ENCODE data around the gene PLA2G4B. TPM values are rescaled to one million over a fixed set of nuclear protein-coding genes. Genes with fewer than 3 reads are reported as not detected.

PLA2G4B gene
- total RNA-seq, 1 experiment from 2014 or later, result 11.0 TPM

DNA sequence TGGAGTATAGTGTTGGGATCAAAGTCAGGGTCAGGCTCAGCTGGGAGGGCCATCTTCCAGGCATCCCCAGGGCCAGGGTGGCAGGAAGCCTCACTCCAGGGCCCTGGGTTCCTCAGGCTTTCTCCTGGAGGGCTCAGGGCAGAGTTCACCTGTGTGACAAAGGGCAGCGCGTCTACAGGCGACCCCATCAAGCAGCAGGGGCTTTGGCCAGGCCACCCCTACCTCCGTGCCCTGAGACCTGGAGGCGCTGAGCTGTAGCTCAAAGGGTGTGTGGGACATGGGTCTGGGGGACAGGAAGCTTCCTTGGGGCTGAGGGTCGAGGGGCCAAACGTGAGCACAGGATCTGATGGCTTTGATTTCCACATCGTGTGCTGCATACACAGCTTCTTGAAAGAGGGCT lies 42.4 kb downstream of the PLA2G4B start (continued):
- TF ChIP-seq, protein P1, sequence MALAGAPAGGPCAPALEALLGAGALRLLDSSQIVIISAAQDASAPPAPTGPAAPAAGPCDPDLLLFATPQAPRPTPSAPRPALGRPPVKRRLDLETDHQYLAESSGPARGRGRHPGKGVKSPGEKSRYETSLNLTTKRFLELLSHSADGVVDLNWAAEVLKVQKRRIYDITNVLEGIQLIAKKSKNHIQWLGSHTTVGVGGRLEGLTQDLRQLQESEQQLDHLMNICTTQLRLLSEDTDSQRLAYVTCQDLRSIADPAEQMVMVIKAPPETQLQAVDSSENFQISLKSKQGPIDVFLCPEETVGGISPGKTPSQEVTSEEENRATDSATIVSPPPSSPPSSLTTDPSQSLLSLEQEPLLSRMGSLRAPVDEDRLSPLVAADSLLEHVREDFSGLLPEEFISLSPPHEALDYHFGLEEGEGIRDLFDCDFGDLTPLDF (CRISPR knock-in tag; IDR thresholded peaks at IDR 0.05), result no peak
- TF ChIP-seq, protein P2, sequence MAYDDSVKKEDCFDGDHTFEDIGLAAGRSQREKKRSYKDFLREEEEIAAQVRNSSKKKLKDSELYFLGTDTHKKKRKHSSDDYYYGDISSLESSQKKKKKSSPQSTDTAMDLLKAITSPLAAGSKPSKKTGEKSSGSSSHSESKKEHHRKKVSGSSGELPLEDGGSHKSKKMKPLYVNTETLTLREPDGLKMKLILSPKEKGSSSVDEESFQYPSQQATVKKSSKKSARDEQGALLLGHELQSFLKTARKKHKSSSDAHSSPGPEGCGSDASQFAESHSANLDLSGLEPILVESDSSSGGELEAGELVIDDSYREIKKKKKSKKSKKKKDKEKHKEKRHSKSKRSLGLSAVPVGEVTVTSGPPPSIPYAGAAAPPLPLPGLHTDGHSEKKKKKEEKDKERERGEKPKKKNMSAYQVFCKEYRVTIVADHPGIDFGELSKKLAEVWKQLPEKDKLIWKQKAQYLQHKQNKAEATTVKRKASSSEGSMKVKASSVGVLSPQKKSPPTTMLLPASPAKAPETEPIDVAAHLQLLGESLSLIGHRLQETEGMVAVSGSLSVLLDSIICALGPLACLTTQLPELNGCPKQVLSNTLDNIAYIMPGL (CRISPR knock-in tag; IDR thresholded peaks at IDR 0.05), result no peak
- no peak for TF ChIP-seq FOXP1 (CRISPR knock-in tag; IDR thresholded peaks at IDR 0.05; ENCODE audit: borderline replicate concordance)
- TF ChIP-seq, protein P3, sequence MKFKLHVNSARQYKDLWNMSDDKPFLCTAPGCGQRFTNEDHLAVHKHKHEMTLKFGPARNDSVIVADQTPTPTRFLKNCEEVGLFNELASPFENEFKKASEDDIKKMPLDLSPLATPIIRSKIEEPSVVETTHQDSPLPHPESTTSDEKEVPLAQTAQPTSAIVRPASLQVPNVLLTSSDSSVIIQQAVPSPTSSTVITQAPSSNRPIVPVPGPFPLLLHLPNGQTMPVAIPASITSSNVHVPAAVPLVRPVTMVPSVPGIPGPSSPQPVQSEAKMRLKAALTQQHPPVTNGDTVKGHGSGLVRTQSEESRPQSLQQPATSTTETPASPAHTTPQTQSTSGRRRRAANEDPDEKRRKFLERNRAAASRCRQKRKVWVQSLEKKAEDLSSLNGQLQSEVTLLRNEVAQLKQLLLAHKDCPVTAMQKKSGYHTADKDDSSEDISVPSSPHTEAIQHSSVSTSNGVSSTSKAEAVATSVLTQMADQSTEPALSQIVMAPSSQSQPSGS (CRISPR knock-in tag; IDR thresholded peaks at IDR 0.05; ENCODE audit: borderline replicate concordance, low read depth), result no peak
- TF ChIP-seq, protein P4, sequence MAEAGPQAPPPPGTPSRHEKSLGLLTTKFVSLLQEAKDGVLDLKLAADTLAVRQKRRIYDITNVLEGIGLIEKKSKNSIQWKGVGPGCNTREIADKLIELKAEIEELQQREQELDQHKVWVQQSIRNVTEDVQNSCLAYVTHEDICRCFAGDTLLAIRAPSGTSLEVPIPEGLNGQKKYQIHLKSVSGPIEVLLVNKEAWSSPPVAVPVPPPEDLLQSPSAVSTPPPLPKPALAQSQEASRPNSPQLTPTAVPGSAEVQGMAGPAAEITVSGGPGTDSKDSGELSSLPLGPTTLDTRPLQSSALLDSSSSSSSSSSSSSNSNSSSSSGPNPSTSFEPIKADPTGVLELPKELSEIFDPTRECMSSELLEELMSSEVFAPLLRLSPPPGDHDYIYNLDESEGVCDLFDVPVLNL (CRISPR knock-in tag; IDR thresholded peaks at IDR 0.05; ENCODE audit: borderline replicate concordance, low read depth), result no peak

DNA sequence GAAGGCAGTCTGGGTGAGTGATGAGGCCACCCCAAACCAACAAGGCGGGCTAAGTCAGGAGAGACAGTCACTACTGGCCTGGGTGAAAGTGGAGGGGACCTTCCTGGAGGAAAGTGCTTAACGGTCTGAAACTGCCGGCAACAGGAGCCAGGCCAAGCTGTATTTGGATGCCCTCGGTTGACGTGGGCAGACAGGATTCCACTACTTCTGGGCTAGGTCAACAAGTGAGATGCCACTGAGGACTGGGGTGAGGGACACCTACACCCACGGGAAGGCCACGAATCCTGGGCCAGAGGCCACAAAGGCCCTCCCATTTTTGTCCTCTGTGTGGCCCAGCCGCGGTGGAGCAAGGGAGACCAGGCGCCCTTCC lies 42.9 kb downstream of the PLA2G4B start:
- Mint-ChIP-seq H3K9me3 (no peaks in the 10 kb centered on the region), H3K4me1 (peaks cover 8% of the 10 kb centered on the region), H3K4me3 (peak overlapping the region; percentile 51), H3K27me3 (ENCODE audit: low read depth) (peaks cover 33% of the 10 kb centered on the region), H3K27ac (no peak overlapping the region), H3K36me3 (no peaks in the 10 kb centered on the region)
- TF ChIP-seq, protein P5, sequence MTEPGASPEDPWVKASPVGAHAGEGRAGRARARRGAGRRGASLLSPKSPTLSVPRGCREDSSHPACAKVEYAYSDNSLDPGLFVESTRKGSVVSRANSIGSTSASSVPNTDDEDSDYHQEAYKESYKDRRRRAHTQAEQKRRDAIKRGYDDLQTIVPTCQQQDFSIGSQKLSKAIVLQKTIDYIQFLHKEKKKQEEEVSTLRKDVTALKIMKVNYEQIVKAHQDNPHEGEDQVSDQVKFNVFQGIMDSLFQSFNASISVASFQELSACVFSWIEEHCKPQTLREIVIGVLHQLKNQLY (CRISPR knock-in tag; IDR thresholded peaks at IDR 0.05), result no peak
- TF ChIP-seq MXD4 (CRISPR knock-in tag; IDR thresholded peaks at IDR 0.05; ENCODE audit: borderline replicate concordance) (no peak), CREM (CRISPR knock-in tag; IDR thresholded peaks at IDR 0.05) (no peak), RORB (CRISPR knock-in tag; IDR thresholded peaks at IDR 0.05) (no peak), MYBL2 (CRISPR knock-in tag; IDR thresholded peaks at IDR 0.05) (no peak), ZNF317 (CRISPR knock-in tag; IDR thresholded peaks at IDR 0.05; ENCODE audit: borderline replicate concordance, low read depth) (no peak), OVOL2 (CRISPR knock-in tag; IDR thresholded peaks at IDR 0.05; ENCODE audit: borderline replicate concordance) (no peak), JUN (CRISPR knock-in tag; IDR thresholded peaks at IDR 0.05) (no peak), EMX1 (CRISPR knock-in tag; IDR thresholded peaks at IDR 0.05) (no peak), ZBTB21 (CRISPR knock-in tag; IDR thresholded peaks at IDR 0.05; ENCODE audit: borderline replicate concordance) (no peak), SP1 (CRISPR knock-in tag; conservative IDR thresholded peaks at IDR 0.05) (no peak)
- TF ChIP-seq, protein P6, sequence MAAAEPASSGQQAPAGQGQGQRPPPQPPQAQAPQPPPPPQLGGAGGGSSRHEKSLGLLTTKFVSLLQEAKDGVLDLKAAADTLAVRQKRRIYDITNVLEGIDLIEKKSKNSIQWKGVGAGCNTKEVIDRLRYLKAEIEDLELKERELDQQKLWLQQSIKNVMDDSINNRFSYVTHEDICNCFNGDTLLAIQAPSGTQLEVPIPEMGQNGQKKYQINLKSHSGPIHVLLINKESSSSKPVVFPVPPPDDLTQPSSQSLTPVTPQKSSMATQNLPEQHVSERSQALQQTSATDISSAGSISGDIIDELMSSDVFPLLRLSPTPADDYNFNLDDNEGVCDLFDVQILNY (CRISPR knock-in tag; IDR thresholded peaks at IDR 0.05), result no peak
- TF ChIP-seq, protein P7, sequence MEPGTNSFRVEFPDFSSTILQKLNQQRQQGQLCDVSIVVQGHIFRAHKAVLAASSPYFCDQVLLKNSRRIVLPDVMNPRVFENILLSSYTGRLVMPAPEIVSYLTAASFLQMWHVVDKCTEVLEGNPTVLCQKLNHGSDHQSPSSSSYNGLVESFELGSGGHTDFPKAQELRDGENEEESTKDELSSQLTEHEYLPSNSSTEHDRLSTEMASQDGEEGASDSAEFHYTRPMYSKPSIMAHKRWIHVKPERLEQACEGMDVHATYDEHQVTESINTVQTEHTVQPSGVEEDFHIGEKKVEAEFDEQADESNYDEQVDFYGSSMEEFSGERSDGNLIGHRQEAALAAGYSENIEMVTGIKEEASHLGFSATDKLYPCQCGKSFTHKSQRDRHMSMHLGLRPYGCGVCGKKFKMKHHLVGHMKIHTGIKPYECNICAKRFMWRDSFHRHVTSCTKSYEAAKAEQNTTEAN (CRISPR knock-in tag; IDR thresholded peaks at IDR 0.05), result no peak
- TF ChIP-seq, protein P1 (CRISPR knock-in tag; IDR thresholded peaks at IDR 0.05), result no peak
- POLR2A ChIA-PET, result no interaction called here
- CTCF ChIA-PET, result interaction anchor here (1.0 to 2.1 kb wide), 6 partner anchors 11 to 107 kb away, joined by 3 to 9 read pairs (median 7); partner anchors contain the start of gene MAPKBP1
- no peak; the same call in 1 of the 2 replicates for ATAC-seq
- no peak for DNase-seq (ENCODE audit: low spot score)
